ENCODE data around the gene PLA2G4D. TPM values are rescaled to one million over a fixed set of nuclear protein-coding genes. Genes with fewer than 3 reads are reported as not detected.
"Not testable (repeated sequence)": the region's sequence is repeated elsewhere in the genome, so short reads cannot be mapped to it uniquely, and the experiment has no call there.

Gene PLA2G4D
- total and polyA plus RNA-seq, 2 donors (not counting 1 experiment from before 2014, with no cell fraction given) = not detected

GRCh38 chr15:42093966-42094365, 396 bp downstream of the PLA2G4D start:
- peaks cover 20% of the 10 kb centered on the region for H3K27me3 ChIP-seq (ENCODE audit: control insufficient read depth, insufficient read depth, low read length)
- no peak overlapping the region for H3K4me3 ChIP-seq (replicated peaks in 1 of 4; ENCODE audit: control extremely low read depth in 1 of 4, insufficient read depth in 1 of 4, low read depth in 3 of 4, low read length in 4 of 4)
- no peak overlapping the region for H2AFZ ChIP-seq (ENCODE audit: low read length)
- H3K9me3 ChIP-seq (ENCODE audit: control insufficient read depth, insufficient read depth, low read depth, low read length) = no peaks in the 10 kb centered on the region
- H3K36me3 ChIP-seq (ENCODE audit: control insufficient read depth, insufficient read depth, low read length) = no peaks in the 10 kb centered on the region
- H3K79me2 ChIP-seq (ENCODE audit: control insufficient read depth, insufficient read depth, low read length) = no peaks in the 10 kb centered on the region
- no peaks in the 10 kb centered on the region for H4K20me1 ChIP-seq (ENCODE audit: control insufficient read depth, extremely low read depth, insufficient read depth, low read length)
- H3K27ac ChIP-seq (ENCODE audit: insufficient read depth, low read length) = no peak overlapping the region
- no peaks in the 10 kb centered on the region for H3K4me1 ChIP-seq (ENCODE audit: control insufficient read depth, extremely low read depth, insufficient read depth, low read length)
- no peak overlapping the region for H3K9ac ChIP-seq (ENCODE audit: insufficient read depth, low read length)
- H3K4me2 ChIP-seq (ENCODE audit: extremely low read depth, insufficient read depth, low read length) = no peak overlapping the region
- TF ChIP-seq EZH2 (IDR thresholded peaks at IDR 0.05; ENCODE audit: low read length, missing control alignments) = no peak
- TF ChIP-seq, protein P1, sequence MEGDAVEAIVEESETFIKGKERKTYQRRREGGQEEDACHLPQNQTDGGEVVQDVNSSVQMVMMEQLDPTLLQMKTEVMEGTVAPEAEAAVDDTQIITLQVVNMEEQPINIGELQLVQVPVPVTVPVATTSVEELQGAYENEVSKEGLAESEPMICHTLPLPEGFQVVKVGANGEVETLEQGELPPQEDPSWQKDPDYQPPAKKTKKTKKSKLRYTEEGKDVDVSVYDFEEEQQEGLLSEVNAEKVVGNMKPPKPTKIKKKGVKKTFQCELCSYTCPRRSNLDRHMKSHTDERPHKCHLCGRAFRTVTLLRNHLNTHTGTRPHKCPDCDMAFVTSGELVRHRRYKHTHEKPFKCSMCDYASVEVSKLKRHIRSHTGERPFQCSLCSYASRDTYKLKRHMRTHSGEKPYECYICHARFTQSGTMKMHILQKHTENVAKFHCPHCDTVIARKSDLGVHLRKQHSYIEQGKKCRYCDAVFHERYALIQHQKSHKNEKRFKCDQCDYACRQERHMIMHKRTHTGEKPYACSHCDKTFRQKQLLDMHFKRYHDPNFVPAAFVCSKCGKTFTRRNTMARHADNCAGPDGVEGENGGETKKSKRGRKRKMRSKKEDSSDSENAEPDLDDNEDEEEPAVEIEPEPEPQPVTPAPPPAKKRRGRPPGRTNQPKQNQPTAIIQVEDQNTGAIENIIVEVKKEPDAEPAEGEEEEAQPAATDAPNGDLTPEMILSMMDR (conservative IDR thresholded peaks at IDR 0.05 in 1 of 2, IDR thresholded peaks at IDR 0.05 in 1 of 2; ENCODE audit: low read depth in 1 of 2, low read length in 2 of 2) = no peak
- no peak for DNase-seq (ENCODE audit: low read depth in 2 of 2)

DNA sequence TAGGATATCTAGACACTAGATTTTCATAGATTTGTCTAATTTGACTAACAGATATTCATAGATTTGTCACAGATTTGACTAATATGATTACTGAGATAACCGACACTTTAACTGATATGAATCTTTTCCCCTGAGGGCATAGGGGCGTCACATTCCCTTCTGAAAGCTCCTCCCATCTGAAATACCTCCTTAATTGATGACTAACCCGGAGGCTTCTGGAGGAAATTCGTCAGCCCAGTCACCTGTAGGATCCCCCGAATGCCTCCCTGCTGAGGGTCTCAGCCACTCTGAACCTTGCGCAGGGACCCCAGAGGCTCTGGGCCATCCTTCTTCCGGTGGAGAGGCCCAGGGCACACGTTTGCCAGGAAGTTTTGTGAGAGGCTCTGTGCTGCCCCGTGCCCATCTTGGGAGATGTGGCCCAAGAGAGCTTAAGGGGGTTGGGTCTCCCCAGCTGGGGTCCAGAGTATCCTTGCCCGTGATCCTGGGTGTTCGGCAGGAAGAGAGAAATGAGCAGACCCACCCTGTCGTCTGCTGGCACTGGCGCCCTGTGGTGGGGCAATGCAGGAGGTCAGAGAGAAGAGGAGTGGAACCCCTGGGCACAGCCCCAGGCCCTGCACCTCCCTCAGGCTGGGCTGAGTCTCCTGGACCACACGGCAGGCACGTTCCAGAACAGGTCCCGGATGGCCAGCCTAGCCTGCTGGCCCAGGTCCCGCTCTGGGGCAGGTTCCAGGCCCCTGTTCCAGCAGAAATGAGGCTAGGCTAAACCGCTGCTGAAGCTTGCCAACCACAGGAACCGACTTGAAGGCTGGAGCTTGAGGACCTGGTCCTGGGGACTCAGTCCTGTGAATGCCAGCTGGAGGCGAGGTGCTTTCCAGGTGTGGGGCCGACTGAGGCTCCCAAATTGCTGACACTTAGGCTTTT, 1.7 kb downstream of the PLA2G4D start:
- Histone ChIP-seq H2AFZ (ENCODE audit: low read length) (no peak overlapping the region), H3K36me3 (ENCODE audit: control insufficient read depth, insufficient read depth, low read length) (no peaks in the 10 kb centered on the region), H3K4me1 (ENCODE audit: control insufficient read depth, extremely low read depth, insufficient read depth, low read length) (no peaks in the 10 kb centered on the region), H3K27ac (ENCODE audit: insufficient read depth, low read length) (no peak overlapping the region), H3K4me3 (replicated peaks in 1 of 4; ENCODE audit: control extremely low read depth in 1 of 4, insufficient read depth in 1 of 4, low read depth in 3 of 4, low read length in 4 of 4) (no peak overlapping the region), H3K4me2 (ENCODE audit: extremely low read depth, insufficient read depth, low read length) (no peak overlapping the region), H3K9me3 (ENCODE audit: control insufficient read depth, insufficient read depth, low read depth, low read length) (no peaks in the 10 kb centered on the region), H3K79me2 (ENCODE audit: control insufficient read depth, insufficient read depth, low read length) (no peaks in the 10 kb centered on the region), H3K9ac (ENCODE audit: insufficient read depth, low read length) (no peak overlapping the region), H3K27me3 (ENCODE audit: control insufficient read depth, insufficient read depth, low read length) (peaks cover 22% of the 10 kb centered on the region), H4K20me1 (ENCODE audit: control insufficient read depth, extremely low read depth, insufficient read depth, low read length) (no peaks in the 10 kb centered on the region)
- TF ChIP-seq, protein P1 (conservative IDR thresholded peaks at IDR 0.05 in 1 of 2, IDR thresholded peaks at IDR 0.05 in 1 of 2; ENCODE audit: low read depth in 1 of 2, low read length in 2 of 2) = no peak
- no peak for TF ChIP-seq EZH2 (IDR thresholded peaks at IDR 0.05; ENCODE audit: low read length, missing control alignments)
- no peak for DNase-seq (ENCODE audit: low read depth in 2 of 2)

GRCh38 chr15:42091753-42092397, 2.5 kb downstream of the PLA2G4D start:
- H2AFZ ChIP-seq (ENCODE audit: low read length); H3K9me3 ChIP-seq (ENCODE audit: control insufficient read depth, insufficient read depth, low read depth, low read length); H4K20me1 ChIP-seq (ENCODE audit: control insufficient read depth, extremely low read depth, insufficient read depth, low read length); DNase-seq (ENCODE audit: low read depth in 2 of 2); H3K4me2 ChIP-seq (ENCODE audit: extremely low read depth, insufficient read depth, low read length); H3K4me1 ChIP-seq (ENCODE audit: control insufficient read depth, extremely low read depth, insufficient read depth, low read length); H3K27ac ChIP-seq (ENCODE audit: insufficient read depth, low read length); H3K79me2 ChIP-seq (ENCODE audit: control insufficient read depth, insufficient read depth, low read length); H3K4me3 ChIP-seq (replicated peaks in 1 of 4; ENCODE audit: control extremely low read depth in 1 of 4, insufficient read depth in 1 of 4, low read depth in 3 of 4, low read length in 4 of 4); H3K36me3 ChIP-seq (ENCODE audit: control insufficient read depth, insufficient read depth, low read length); H3K9ac ChIP-seq (ENCODE audit: insufficient read depth, low read length): not testable (repeated sequence)
- peaks cover 16% of the 10 kb centered on the region for H3K27me3 ChIP-seq (ENCODE audit: control insufficient read depth, insufficient read depth, low read length)
